GM12892 (cell line): ENCODE results near the gene KCNQ5.

ENCODE experiments used
- POLR2A ChIP-seq: IDR thresholded peaks from 2 replicates; pipeline ENCODE4 v1.6.1; 2011; ENCODE audit warnings: low read depth, low read length, control low read depth
- POLR2AphosphoS5 ChIP-seq: IDR thresholded peaks from 2 replicates; pipeline ENCODE4 v1.6.1; 2011; ENCODE audit warnings: low read depth, low read length, control low read depth
- TAF1 ChIP-seq: IDR thresholded peaks from 2 replicates; pipeline ENCODE4 v1.6.1; 2011; ENCODE audit warnings: low read depth, mild to moderate bottlenecking, control low read depth, low read length, borderline replicate concordance

GRCh38 chr6:72757048-72757447 lies 135.2 kb downstream of the KCNQ5 start:
- TF ChIP-seq TAF1 (no peak), POLR2A (no peak), POLR2AphosphoS5 (no peak)
